IMR-90 (cell line): ENCODE results near the gene TRA2A. TPM values are rescaled to one million over a fixed set of nuclear protein-coding genes. Genes with fewer than 3 reads are reported as not detected.

ENCODE experiments used
- ATAC-seq: fragments of 200-7000 bp; cut with Tn5 transposase; 2 replicates; pipeline ENCODE4 v1.9.1; 2020; ENCODE audit warnings: low read depth, mild to moderate bottlenecking, moderate library complexity
- BruUV-seq: library from RNA; stranded (reverse); fragments of 400-500 nt; replicated peaks from 2 replicates; lab custom pipeline; 2021; lab: Mats Ljungman, UMichigan
- CTCF ChIA-PET: fragments of 300-600 bp; formaldehyde crosslinking; extraction: SDS; loops from one replicate; lab custom pipeline; 2021; ENCODE audit warnings: antibody characterized with exemption; lab: Yijun Ruan, JAX
- POLR2A ChIA-PET: fragments of 300-600 bp; sonication (Branson Sonifier 250); formaldehyde crosslinking; loops from one replicate; lab custom pipeline; 2022; ENCODE audit warnings: antibody characterized with exemption; ENCODE audit not compliant: unreplicated experiment; lab: Charles Lee
- DNase-seq: peaks from one replicate; pipeline ENCODE4 v3.0.0; 2013
- H2AFZ ChIP-seq: replicated peaks from 2 replicates; pipeline ENCODE3; 2013; ENCODE audit warnings: low read length, mild to moderate bottlenecking; ENCODE audit not compliant: poor library complexity
- H2AK5ac ChIP-seq: 2 replicates; pipeline ENCODE4 v1.6.1; 2013; ENCODE audit warnings: low read depth, low read length, inconsistent platforms
- H2AK9ac ChIP-seq: replicated peaks from 2 replicates; pipeline ENCODE3; 2013; ENCODE audit warnings: mild to moderate bottlenecking, low read depth, low read length, moderate library complexity; ENCODE audit not compliant: poor library complexity
- H2BK120ac ChIP-seq: 2 replicates; pipeline ENCODE4 v1.6.1; 2013; ENCODE audit warnings: low read depth, low read length, inconsistent platforms
- H2BK15ac ChIP-seq: 3 replicates; pipeline ENCODE4 v1.6.1; 2013; ENCODE audit warnings: low read depth, low read length, inconsistent platforms
- H2BK20ac ChIP-seq: 2 replicates; pipeline ENCODE4 v1.6.1; 2013; ENCODE audit warnings: low read depth, mild to moderate bottlenecking, inconsistent platforms, low read length, moderate library complexity
- H2BK5ac ChIP-seq: 2 replicates; pipeline ENCODE4 v1.6.1; 2013; ENCODE audit warnings: mild to moderate bottlenecking, low read depth, low read length, inconsistent platforms; ENCODE audit not compliant: poor library complexity, severe bottlenecking
- H3K14ac ChIP-seq: replicated peaks from 2 replicates; pipeline ENCODE4 v1.6.1; 2013; ENCODE audit warnings: low read depth, low read length, inconsistent platforms
- H3K18ac ChIP-seq: 2 replicates; pipeline ENCODE4 v1.6.1; 2013; ENCODE audit warnings: low read depth, low read length, control low read depth
- H3K23ac ChIP-seq: 2 replicates; pipeline ENCODE4 v1.6.1; 2013; ENCODE audit warnings: low read depth, low read length, inconsistent platforms
- H3K27ac ChIP-seq: 2 replicates; pipeline ENCODE4 v1.5.1; 2013; ENCODE audit warnings: mild to moderate bottlenecking, control low read depth, low read length; ENCODE audit not compliant: insufficient read depth
- H3K27me3 ChIP-seq: 2 replicates; pipeline ENCODE4 v1.6.1; 2013; ENCODE audit warnings: low read length; ENCODE audit not compliant: control insufficient read depth, insufficient read depth
- H3K36me3 ChIP-seq: 2 replicates; pipeline ENCODE4 v1.6.1; 2013; ENCODE audit warnings: low read length, mixed read lengths; ENCODE audit not compliant: control insufficient read depth, insufficient read depth
- H3K4ac ChIP-seq: 2 replicates; pipeline ENCODE4 v1.6.1; 2013; ENCODE audit warnings: low read depth, low read length, inconsistent platforms
- H3K4me1 ChIP-seq: 2 replicates; pipeline ENCODE4 v1.6.1; 2013; ENCODE audit warnings: low read length, mixed read lengths; ENCODE audit not compliant: control insufficient read depth, insufficient read depth
- H3K4me2 ChIP-seq: 2 replicates; pipeline ENCODE4 v1.6.1; 2013; ENCODE audit warnings: low read depth, mild to moderate bottlenecking, control low read depth, low read length, moderate library complexity
- H3K4me3 ChIP-seq: 2 replicates; pipeline ENCODE4 v1.5.1; 2013; ENCODE audit warnings: low read depth, mild to moderate bottlenecking, control low read depth, low read length, moderate library complexity; ENCODE audit not compliant: insufficient read depth
- H3K56ac ChIP-seq: 2 replicates; pipeline ENCODE4 v1.6.1; 2013; ENCODE audit warnings: low read length, inconsistent platforms; ENCODE audit not compliant: insufficient read depth; ENCODE audit errors: extremely low read depth
- H3K79me1 ChIP-seq, 2 experiments: 2 replicates each; pipeline ENCODE4 v1.6.1; 2013; ENCODE audit warnings: low read length in 2 of 2, inconsistent platforms in 1 of 2, low read depth in 1 of 2
- H3K9ac ChIP-seq: 2 replicates; pipeline ENCODE4 v1.6.1; 2013; ENCODE audit warnings: low read depth, low read length, control low read depth
- H3K9me1 ChIP-seq: 2 replicates; pipeline ENCODE4 v1.6.1; 2013; ENCODE audit warnings: low read length, inconsistent platforms; ENCODE audit not compliant: insufficient read depth
- H3K9me3 ChIP-seq: 2 replicates; pipeline ENCODE4 v1.6.1; 2013; ENCODE audit warnings: low read length; ENCODE audit not compliant: control insufficient read depth, insufficient read depth
- H4K20me1 ChIP-seq: 2 replicates; pipeline ENCODE4 v1.6.1; 2013; ENCODE audit warnings: low read length, inconsistent platforms; ENCODE audit not compliant: insufficient read depth
- H4K5ac ChIP-seq: 2 replicates; pipeline ENCODE4 v1.6.1; 2013; ENCODE audit warnings: mild to moderate bottlenecking, low read depth, low read length, control low read depth
- H4K8ac ChIP-seq, 2 experiments: 2 replicates each; pipeline ENCODE4 v1.6.1; 2013; ENCODE audit warnings: low read depth in 2 of 2, low read length in 2 of 2, control low read depth in 1 of 2, inconsistent platforms in 1 of 2
- H4K91ac ChIP-seq: 2 replicates; pipeline ENCODE4 v1.6.1; 2013; ENCODE audit warnings: low read depth, low read length, inconsistent platforms; ENCODE audit not compliant: insufficient read depth
- FOS ChIP-seq: fragments of 150-350 bp; IDR thresholded peaks from 2 replicates; pipeline ENCODE4 v1.6.1; 2016; ENCODE audit warnings: low read depth, low read length
- RAD21 ChIP-seq: IDR thresholded peaks from 2 replicates; pipeline ENCODE4 v1.6.1; 2012; ENCODE audit warnings: low read length, improper control_type of control experiment
- RCOR1 ChIP-seq: IDR thresholded peaks from 2 replicates; pipeline ENCODE4 v1.6.1; 2012; ENCODE audit warnings: mild to moderate bottlenecking, low read length, improper control_type of control experiment; ENCODE audit not compliant: insufficient replicate concordance
- SMC3 ChIP-seq: fragments of 150-350 bp; IDR thresholded peaks from 2 replicates; pipeline ENCODE4 v1.6.1; 2016; ENCODE audit warnings: low read depth, mild to moderate bottlenecking, antibody characterized with exemption, low read length, moderate library complexity
- WGBS, 2 experiments: methylation state at CpG; one replicate each; pipeline versions ENCODE4 v1.1.5 to v1.1.7; 2013; ENCODE audit warnings: missing lambda C conversion rate in 2 of 2; ENCODE audit not compliant: insufficient read length in 1 of 2; ENCODE audit errors: extremely low coverage in 2 of 2; 5-methylcytosine and 5-hydroxymethylcytosine counted together
- dilution Hi-C: fragments of 300-500 bp; cut with HindIII; formaldehyde crosslinking; loops from one replicate; pipeline ENCODE4 v1.14.3; 2018; ENCODE audit warnings: low sequenced_read_pairs; ENCODE audit not compliant: unreplicated experiment
- in situ Hi-C: fragments of 300-500 bp; cut with MboI; formaldehyde crosslinking; loops from 3 replicates; pipeline ENCODE4 v1.14.3; 2019; ENCODE audit warnings: low sequenced_read_pairs, inconsistent platforms, mixed read lengths
- intact Hi-C: fragments of 100-400 bp; cut with micrococcal nuclease; formaldehyde crosslinking; loops from 2 replicates; pipeline ENCODE4 v1.10.0; 2022
- polyA plus RNA-seq, 3 experiments: library from polyadenylated mRNA; depleted of rRNA; stranded (reverse); fragments of >200 nt; gene quantifications; 2 replicates each; pipeline ENCODE4 v1.2.3, GENCODE V29; 2012; ENCODE audit warnings: low replicate concordance in 1 of 3
- total RNA-seq: library from RNA; depleted of rRNA; stranded (reverse); fragments of >200 nt; gene quantifications from 2 replicates; pipeline ENCODE4 v1.2.3, GENCODE V29; 2012

The TRA2A gene
- total and polyA plus RNA-seq, 2 of the 4 experiments (the other 2 are of a cell fraction): 44.3 to 77.3 TPM

DNA sequence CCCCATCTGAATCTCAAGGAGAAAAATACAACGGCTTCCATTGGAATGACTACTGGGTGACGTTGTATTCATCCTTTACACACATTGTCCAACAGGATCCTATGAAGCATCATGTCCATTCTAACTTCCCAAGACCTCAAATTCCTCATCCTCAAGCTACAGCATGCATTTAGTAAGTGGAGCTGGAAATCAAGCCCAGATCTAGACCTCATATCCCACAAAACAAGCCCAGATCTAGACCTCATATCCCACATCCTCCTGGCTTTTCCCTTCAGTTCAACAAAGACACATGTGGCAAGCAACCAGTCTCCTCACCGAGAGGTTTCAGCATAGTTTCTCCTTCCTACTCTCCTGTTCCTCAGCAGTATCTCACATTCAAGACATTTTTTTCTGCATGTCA, 73.7 kb downstream of the TRA2A start:
- in situ Hi-C loops: no loop called here
- Histone ChIP-seq H3K56ac (no peak overlapping the region), H2BK5ac (no peak overlapping the region), H2AFZ (no peak overlapping the region), H2BK15ac (no peak overlapping the region), H3K9ac (no peak overlapping the region), H3K4me2 (no peak overlapping the region), H3K23ac (peak overlapping the region; percentile 55; the same call in 1 of the 2 replicates), H3K14ac (0 out of 2 replicates have a peak overlapping the region, but pooled peaks have one; percentile 3), H3K9me1 (peaks cover 13% of the 10 kb centered on the region), H2AK5ac (no peak overlapping the region), H3K4me1 (no peaks in the 10 kb centered on the region), H3K36me3 (peaks cover 7% of the 10 kb centered on the region; the same call in 1 of the 2 replicates), H3K27ac (no peak overlapping the region), H3K4me3 (no peak overlapping the region), H2AK9ac (no peak overlapping the region), H3K9me3 (no peaks in the 10 kb centered on the region), H4K5ac (no peak overlapping the region), H4K20me1 (peaks cover 85% of the 10 kb centered on the region), H3K4ac (no peak overlapping the region), H4K91ac (no peak overlapping the region), H4K8ac (no peak overlapping the region), H3K27me3 (no peaks in the 10 kb centered on the region), H2BK20ac (no peak overlapping the region), H3K79me1 (peaks cover 10 to 47% of the 10 kb centered on the region in 2 experiments), H3K18ac (no peak overlapping the region), H2BK120ac (no peak overlapping the region)
- WGBS, 2 experiments: 83% methylated on average over 2 of the region's 3 CpGs; no CpG with 5 or more reads in 1 of the 2 experiments
- TF ChIP-seq RAD21: no peak
- TF ChIP-seq RCOR1: no peak
- TF ChIP-seq SMC3: no peak
- TF ChIP-seq FOS: no peak
- CTCF ChIA-PET: interaction anchor here (1.7 kb wide), 1 partner anchor 185 kb away, joined by 4 read pairs; no protein-coding TSS in a partner anchor
- dilution Hi-C loops: no loop called here
- no TSS peak for BruUV-seq
- POLR2A ChIA-PET: no interaction called here
- DNase-seq (no peak), ATAC-seq (no peak)
- intact Hi-C loops: no loop called here
